GM12891 (cell line): ENCODE results near the gene UBE2J2. TPM values are rescaled to one million over a fixed set of nuclear protein-coding genes. Genes with fewer than 3 reads are reported as not detected.
A peak's percentile ranks its signal among the peaks of the same experiment; 100 is the strongest.
"Not testable (repeated sequence)": the region's sequence is repeated elsewhere in the genome, so short reads cannot be mapped to it uniquely, and the experiment has no call there.

Source experiments
- DNase-seq: peaks from one replicate; pipeline ENCODE4 v3.0.0; 2011; ENCODE audit warnings: low spot score; ENCODE audit not compliant: insufficient read length
- FAIRE-seq: peaks from 2 replicates; lab custom pipeline; 2011; peaks lifted over from hg19 to GRCh38; lab: Jason Lieb, UNC
- PAX5 ChIP-seq: IDR thresholded peaks from 2 replicates; pipeline ENCODE4 v1.6.1; 2011; ENCODE audit warnings: low read length, moderate library complexity, mild to moderate bottlenecking; ENCODE audit not compliant: insufficient read depth, severe bottlenecking
- POLR2A ChIP-seq: IDR thresholded peaks from 2 replicates; pipeline ENCODE4 v1.6.1; 2011; ENCODE audit warnings: low read depth, low read length, control low read depth
- POLR2AphosphoS5 ChIP-seq: IDR thresholded peaks from 2 replicates; pipeline ENCODE4 v1.6.1; 2011; ENCODE audit warnings: low read depth, low read length, control low read depth
- POU2F2 ChIP-seq: IDR thresholded peaks from 2 replicates; pipeline ENCODE4 v1.6.1; 2011; ENCODE audit warnings: low read depth, mild to moderate bottlenecking, control low read depth, low read length, moderate library complexity
- SPI1 ChIP-seq: IDR thresholded peaks from 2 replicates; pipeline ENCODE4 v1.6.1; 2011; ENCODE audit warnings: low read depth, low read length, control low read depth
- TAF1 ChIP-seq: IDR thresholded peaks from 2 replicates; pipeline ENCODE4 v1.6.1; 2011; ENCODE audit warnings: low read depth, low read length, control low read depth
- polyA plus RNA-seq: library from polyadenylated mRNA; unstranded; fragments of >200 nt; gene quantifications from one replicate; pipeline ENCODE4 v1.2.1, GENCODE V29; 2012; ENCODE audit warnings: low read depth, missing spikeins, inconsistent platforms; ENCODE audit not compliant: missing spikeins

The UBE2J2 gene
- 33.5 TPM for polyA plus RNA-seq

GRCh38 chr1:1273512-1274298, at the start of gene UBE2J2:
TSS of gene UBE2J2 (minus strand) at chr1:1273854. CDS start at chr1:1267992, 5,862 bp downstream.
- DNase-seq, result peak; percentile 99
- peak; percentile 97 for FAIRE-seq
- TF ChIP-seq POLR2AphosphoS5 (0 out of 2 replicates have a peak, but pooled peaks have one; percentile 29), POLR2A (no peak), PAX5 (peak; percentile 50)

DNA sequence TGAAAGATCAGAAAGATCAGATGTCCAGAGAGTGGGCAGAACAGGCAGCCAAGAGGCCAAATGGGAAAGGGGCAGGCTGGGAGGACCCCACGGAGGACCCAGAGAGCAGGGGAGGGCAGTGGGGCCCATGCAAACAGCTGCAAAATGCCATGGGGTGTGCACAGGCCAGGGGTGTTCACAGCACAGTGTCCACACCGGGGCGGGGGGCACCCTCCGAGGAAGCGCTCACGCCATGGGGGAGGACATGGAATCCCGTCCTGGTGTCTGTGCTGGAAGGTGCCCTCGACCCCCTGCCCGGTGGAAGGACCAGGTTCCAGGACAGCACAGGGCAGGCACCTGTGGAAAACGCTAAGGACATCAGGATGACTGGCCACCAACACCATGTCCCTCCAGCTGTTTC, 49.3 kb upstream of the UBE2J2 start:
- TF ChIP-seq SPI1, result no peak
- no peak for TF ChIP-seq PAX5
- no peak for TF ChIP-seq POLR2A
- no peak for TF ChIP-seq POU2F2
- no peak for TF ChIP-seq POLR2AphosphoS5
- TF ChIP-seq TAF1, result no peak
- FAIRE-seq, result no peak
- no peak for DNase-seq

GRCh38 chr1:1322418-1322817, 48.8 kb upstream of the UBE2J2 start:
- no peak for DNase-seq
- no peak for FAIRE-seq
- TF ChIP-seq SPI1, result no peak
- no peak for TF ChIP-seq PAX5
- TF ChIP-seq POLR2A, result no peak
- no peak for TF ChIP-seq TAF1
- no peak for TF ChIP-seq POLR2AphosphoS5
- TF ChIP-seq POU2F2, result no peak

DNA sequence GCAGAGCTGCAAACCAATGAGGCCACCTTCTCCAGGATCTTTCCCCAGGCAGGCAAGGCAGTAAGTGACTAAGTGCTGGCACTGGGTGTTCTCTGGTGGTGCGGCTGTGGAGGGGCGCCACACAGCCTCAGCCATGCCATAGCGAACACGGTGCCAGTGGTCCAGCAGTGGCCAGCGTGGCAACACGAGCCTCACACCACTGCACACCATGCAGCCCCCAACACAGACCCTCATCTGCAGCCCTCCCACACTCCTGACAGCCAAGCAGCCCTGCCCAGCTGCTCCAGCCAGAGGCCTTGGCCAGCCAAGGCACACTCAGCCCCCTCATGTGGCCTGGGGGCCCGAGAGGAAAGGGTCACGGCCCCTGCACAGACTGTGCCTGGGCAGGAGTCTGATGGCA, 47.8 kb upstream of the UBE2J2 start:
- DNase-seq, result no peak

GRCh38 chr1:1320666-1321448, 47.2 kb upstream of the UBE2J2 start:
- DNase-seq (no peak), FAIRE-seq (no peak)
- TF ChIP-seq POU2F2, result no peak
- TF ChIP-seq TAF1, result no peak
- TF ChIP-seq POLR2A, result no peak
- no peak for TF ChIP-seq SPI1
- TF ChIP-seq POLR2AphosphoS5, result no peak
- TF ChIP-seq PAX5, result no peak

More for the DNA sequence above, 47.8 kb upstream of the UBE2J2 start:
- no peak for TF ChIP-seq POLR2AphosphoS5
- no peak for TF ChIP-seq SPI1
- TF ChIP-seq TAF1, result no peak
- no peak for TF ChIP-seq PAX5
- no peak for TF ChIP-seq POU2F2
- TF ChIP-seq POLR2A, result no peak
- FAIRE-seq, result no peak

- FAIRE-seq, result no peak
- no peak for DNase-seq
- TF ChIP-seq TAF1 (no peak), POU2F2 (no peak), PAX5 (no peak), POLR2AphosphoS5 (no peak), SPI1 (no peak), POLR2A (no peak)
Observed at GRCh38 chr1:1319646-1319941, 45.9 kb upstream of the UBE2J2 start.

- no peak for FAIRE-seq
- no peak for TF ChIP-seq TAF1
- no peak for TF ChIP-seq PAX5
- TF ChIP-seq POU2F2, result no peak
- TF ChIP-seq POLR2A, result no peak
- no peak for TF ChIP-seq SPI1
- no peak for DNase-seq
Observed at GRCh38 chr1:1318777-1319645, 45.4 kb upstream of the UBE2J2 start.

- no peak for DNase-seq
- no peak for TF ChIP-seq POLR2A
- no peak for TF ChIP-seq POU2F2
- TF ChIP-seq PAX5, result no peak
- no peak for TF ChIP-seq TAF1
- no peak for TF ChIP-seq POLR2AphosphoS5
- no peak for TF ChIP-seq SPI1
- no peak for FAIRE-seq
Observed at GRCh38 chr1:1318131-1318652, 44.5 kb upstream of the UBE2J2 start.

- no peak for TF ChIP-seq POLR2A
- no peak for TF ChIP-seq PAX5
- no peak for TF ChIP-seq POLR2AphosphoS5
- no peak for TF ChIP-seq SPI1
- no peak for TF ChIP-seq TAF1
- TF ChIP-seq POU2F2, result no peak
- DNase-seq, result no peak
- FAIRE-seq, result no peak
Observed at GRCh38 chr1:1317420-1317819, 43.8 kb upstream of the UBE2J2 start.

GRCh38 chr1:1316199-1316598, 42.5 kb upstream of the UBE2J2 start:
- not testable (repeated sequence) for FAIRE-seq, DNase-seq
